SHP77 treated with DMSO at 0.1 percent for 48 hours (cell line): ENCODE results near the gene IGHMBP2.
"Not testable (repeated sequence)": the region's sequence is repeated elsewhere in the genome, so short reads cannot be mapped to it uniquely, and the experiment has no call there.

Experiments
- DNase-seq: peaks from one replicate; lab custom pipeline; 2025; lab: John Stamatoyannopoulos, UW

The IGHMBP2 gene

GRCh38 chr11:68961245-68961644 lies 57.6 kb downstream of the IGHMBP2 start:
- no peak for DNase-seq

DNA sequence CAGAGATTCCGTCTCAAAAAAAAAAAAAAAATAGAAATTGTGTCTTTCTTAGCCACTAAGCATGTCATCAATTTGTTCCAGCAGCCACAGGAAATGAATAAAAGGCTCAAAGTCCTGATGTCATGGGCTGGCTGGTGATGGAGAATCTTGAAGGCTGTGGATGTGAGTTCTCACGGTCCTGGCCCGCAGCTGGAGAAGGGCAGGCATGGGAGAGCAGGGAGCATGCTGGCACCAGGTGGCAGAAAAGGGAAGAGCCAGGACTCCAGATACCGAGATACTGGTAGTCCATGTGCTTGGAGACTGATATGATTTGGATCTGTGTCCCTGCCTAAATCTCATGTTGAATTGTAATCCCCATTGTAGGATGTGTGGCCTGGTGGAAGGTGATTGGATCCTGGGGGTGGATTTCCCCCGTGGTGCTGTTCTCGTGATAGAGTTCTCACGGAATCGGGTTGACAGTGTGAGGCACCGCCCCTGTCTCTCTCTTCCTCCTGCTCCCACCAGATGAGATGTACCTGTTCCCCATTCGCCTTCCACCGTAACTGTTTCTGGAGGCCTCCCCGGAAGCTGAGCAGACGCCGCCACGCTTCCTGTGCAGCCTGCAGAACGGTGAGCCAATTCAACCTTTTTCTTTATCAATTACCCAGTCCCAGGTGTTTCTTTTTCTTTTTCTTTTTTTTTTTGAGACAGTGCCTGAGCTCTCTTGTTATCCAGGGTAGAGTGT lies 59.0 kb downstream of the IGHMBP2 start:
- DNase-seq = no peak

DNA sequence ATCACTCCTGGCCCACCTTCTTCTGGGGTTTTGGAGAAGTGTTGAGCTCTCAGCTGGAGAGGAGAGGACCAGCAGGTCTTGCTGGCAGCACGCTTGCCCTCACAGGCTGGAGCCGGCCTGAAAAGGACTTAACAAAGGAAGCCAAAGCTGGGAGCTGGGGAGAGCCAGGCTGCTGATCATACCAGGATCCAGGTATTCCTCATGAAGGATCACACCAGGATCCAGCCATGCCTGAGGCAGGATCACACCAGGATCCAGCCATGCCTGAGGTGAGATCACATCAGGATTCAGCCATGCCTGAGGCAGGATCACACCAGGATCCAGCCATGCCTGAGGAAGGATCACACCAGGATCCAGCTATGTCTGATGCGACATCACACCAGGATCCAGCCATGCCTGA lies 60.1 kb downstream of the IGHMBP2 start:
- no peak for DNase-seq

- DNase-seq = no peak
These were observed 62.5 kb downstream of the IGHMBP2 start for GRCh38 chr11:68965901-68966853.

DNA sequence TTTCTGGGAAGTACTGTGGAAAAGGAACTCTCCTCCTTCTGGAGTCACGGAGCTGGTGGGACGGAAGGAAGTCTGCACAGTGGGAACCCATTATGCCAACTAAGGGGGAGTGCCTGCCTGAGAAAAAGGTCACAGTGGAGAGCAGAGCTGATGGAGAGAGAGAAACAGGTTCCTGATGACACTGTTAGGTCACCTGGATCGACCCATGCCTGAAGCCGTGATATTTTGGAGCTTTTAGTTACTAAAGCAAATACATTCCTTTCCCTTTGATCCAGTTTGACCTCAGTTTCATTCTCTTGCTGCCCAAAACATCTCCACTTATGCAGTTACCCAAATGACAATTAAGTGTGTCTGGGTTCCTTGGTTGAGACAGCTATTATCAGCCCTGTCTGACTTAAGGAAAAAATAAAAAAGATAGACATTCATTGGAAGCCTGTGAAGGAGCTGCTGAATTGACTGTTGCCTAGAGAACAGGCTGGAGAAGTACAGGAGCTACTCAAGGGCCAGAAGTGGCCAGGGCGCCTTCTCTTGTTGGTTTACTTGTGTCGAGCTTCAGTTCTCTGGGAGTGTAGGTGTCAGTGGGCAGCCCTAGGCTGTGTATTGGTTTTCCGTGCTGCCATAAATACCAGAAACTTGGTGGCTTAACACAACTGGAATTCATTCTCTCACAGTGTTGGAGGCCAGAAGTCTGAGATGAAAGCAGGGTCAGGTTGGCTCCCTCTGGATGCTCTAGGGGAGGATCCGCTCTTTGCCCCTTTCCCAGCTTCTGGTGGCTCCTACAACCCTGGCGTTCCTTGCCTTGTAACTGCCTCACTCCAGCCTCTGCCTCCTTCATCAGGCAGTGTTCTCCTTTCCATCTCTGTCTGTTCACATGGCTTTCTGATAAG lies 63.4 kb downstream of the IGHMBP2 start:
- DNase-seq = no peak

- no peak for DNase-seq
These were observed 64.9 kb downstream of the IGHMBP2 start for GRCh38 chr11:68968306-68969250.

- DNase-seq = no peak
These were observed 65.7 kb downstream of the IGHMBP2 start for GRCh38 chr11:68969386-68969785.

DNA sequence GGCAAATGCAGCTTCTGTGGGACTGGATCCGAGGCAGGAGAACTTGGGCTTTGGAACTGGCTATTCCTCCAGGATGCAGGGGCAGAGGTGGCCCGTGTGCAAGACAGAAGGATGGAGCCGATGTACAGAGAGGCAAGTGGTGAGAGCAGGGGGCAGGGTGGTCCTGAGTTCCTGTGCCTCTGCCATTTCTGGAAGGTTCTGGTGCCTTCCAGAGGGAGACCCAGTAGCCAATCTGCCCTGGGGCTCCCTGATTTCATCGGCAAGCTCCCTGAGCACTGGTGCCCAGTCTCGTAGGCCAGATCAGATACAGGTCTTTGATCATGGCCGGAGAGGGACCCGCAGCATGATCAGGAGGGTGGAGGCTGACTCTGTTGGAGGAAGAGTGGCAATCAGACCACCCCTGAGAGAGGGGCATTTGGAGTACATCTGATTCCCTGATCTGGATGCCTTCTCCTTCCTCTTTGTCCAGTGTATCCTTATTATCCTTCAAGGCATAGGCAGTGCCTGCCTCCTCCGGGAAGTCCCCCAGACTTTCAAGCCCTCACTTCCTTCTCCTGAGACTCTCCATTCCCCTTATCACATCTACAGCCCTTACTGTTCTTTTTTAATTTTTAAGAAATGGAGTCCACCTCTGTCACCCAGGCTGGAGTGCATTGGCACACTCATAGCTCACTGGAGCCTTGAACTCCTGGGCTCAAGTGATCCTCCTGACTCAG lies 67.4 kb downstream of the IGHMBP2 start:
- DNase-seq = no peak

DNA sequence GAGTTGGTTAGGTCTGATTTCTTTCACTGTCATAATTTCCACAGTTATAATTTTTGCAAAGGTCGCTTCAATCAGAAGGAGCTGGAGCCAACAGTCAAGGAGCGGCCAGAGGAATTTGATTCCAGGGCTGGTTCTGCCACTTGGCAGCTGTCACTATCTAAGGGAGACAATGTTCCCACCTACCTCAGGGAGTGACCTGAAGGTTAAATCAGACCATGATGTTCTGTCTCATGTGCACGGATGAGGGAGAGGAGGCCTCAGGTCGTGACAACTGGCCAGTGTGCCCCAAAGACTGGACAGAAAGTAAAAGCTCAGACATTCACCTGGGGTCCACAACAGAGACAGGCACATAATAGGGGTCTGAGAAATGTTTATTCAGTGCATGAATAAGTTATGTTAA lies 69.5 kb downstream of the IGHMBP2 start:
- DNase-seq = no peak

- not testable (repeated sequence) for DNase-seq
These were observed 70.0 kb downstream of the IGHMBP2 start for GRCh38 chr11:68973706-68974105.

- DNase-seq = no peak
These were observed 70.9 kb downstream of the IGHMBP2 start for GRCh38 chr11:68974421-68975194.

DNA sequence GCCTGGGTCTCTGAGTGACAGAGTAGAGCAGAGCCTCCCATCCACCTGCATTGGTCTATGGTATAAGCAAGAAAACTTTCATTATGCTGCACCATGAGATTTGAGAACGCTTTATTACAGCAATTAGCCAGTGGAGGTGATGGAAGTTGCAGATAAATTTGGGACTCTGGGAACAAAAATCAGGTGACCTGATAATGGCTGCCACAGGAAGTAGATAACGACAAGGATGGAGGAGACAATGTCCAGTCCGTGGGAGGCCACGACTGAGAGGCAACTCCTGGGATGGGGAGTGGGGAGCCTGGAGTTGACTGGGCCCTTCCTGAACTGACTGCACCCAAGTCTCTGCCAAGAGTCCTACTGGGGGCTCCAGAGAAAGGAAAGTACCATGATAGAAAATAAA lies 72.4 kb downstream of the IGHMBP2 start:
- DNase-seq = no peak

GRCh38 chr11:68976563-68976962 lies 72.9 kb downstream of the IGHMBP2 start:
- no peak for DNase-seq

DNA sequence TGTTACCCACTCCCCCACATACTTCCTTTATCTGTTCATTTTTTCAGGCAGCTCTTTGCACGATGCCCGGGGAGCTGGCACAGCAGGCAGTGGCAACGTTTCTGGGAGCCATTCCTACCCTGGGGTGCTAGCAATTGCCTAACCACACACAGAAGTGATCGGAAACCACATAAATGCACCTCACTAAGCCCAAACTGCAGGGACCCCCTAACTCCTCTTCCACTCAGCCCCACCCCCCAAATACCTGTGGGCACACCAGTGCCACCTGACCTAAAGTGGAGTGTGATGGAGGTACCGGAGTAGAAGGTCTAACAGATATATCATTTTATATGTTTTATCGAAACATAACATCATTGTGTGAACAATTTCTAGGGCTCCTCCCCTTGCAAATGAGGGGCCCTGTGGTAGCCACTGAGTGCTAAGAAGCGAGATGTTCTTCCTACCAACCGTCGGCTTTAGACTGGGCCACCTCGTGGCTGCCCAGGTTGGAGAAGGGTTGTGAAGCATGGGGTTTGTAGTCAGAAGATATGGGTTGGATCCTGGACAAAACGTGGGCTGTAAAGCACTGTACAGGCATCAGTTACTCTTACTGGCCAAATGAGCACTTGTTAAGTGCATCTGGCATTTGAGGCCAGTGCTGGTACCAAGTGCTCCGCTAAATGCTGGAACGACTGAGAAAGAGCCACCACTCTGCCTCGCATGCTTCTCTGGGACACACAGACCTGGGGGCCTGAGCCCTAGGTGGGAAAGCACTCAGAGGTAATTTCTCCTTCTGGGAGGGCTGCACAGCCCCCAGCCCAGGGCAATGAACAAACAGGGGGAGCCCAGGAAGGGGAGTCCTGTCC lies 74.3 kb downstream of the IGHMBP2 start:
- DNase-seq = no peak

- no peak for DNase-seq
These were observed 74.9 kb downstream of the IGHMBP2 start for GRCh38 chr11:68978626-68978930.

GRCh38 chr11:68978931-68979594 lies 75.4 kb downstream of the IGHMBP2 start:
- no peak for DNase-seq

GRCh38 chr11:68979931-68980775 lies 76.5 kb downstream of the IGHMBP2 start:
- no peak for DNase-seq

DNA sequence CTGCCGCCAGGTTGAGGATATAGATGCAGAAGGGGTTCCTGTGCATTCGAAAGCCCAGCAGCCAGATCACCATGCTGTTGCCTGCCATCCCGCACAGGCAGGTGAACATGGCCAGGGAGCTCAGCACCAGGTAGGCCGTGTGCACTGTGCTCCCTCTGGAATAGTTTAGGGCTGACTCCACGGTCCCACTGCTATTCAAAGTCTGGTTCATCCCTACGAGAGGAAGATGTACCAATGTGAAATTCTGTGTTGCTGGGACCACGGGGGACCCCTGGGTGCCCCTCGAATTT lies 77.0 kb downstream of the IGHMBP2 start, which contains the start of gene MRGPRD:
TSS of gene MRGPRD (minus strand) at position 211 of the 290 bp plus-strand sequence. CDS start at position 211, 0 bp downstream.
- no peak for DNase-seq
